K562 (cell line): Measurements from ENCODE around the gene BAIAP3. TPM values are rescaled to one million over a fixed set of nuclear protein-coding genes. Genes with fewer than 3 reads are reported as not detected.

Source experiments
- CBX8 ChIP-seq: fragments of 200-600 bp; sonication (generic); IDR thresholded peaks from 2 replicates; pipeline ENCODE4 v1.6.1; 2012; ENCODE audit warnings: borderline replicate concordance, mixed run types, low read depth, mild to moderate bottlenecking, moderate library complexity, mixed read lengths, low read length, control low read depth, inconsistent platforms; ENCODE audit not compliant: poor library complexity, severe bottlenecking; ENCODE audit errors: extremely low read depth
- CCNT2 ChIP-seq: IDR thresholded peaks from 2 replicates; pipeline ENCODE4 v1.6.1; 2011; ENCODE audit warnings: borderline replicate concordance, low read depth, mild to moderate bottlenecking, moderate library complexity, mixed read lengths, low read length; ENCODE audit not compliant: insufficient read length; ENCODE audit errors: extremely low read depth
- CUX1 ChIP-seq: fragments of 200-800 bp; sonication (Bioruptor generic); IDR thresholded peaks from 2 replicates; pipeline ENCODE4 v1.6.1; 2016; ENCODE audit warnings: missing genetic modification characterization, missing compliant biosample characterization
- ETV1 ChIP-seq: fragments of 450-650 bp; conservative IDR thresholded peaks from 2 replicates; pipeline ENCODE4 v1.6.1; 2016; ENCODE audit warnings: missing genetic modification characterization, control low read depth, low read depth, missing compliant biosample characterization
- HOMEZ ChIP-seq: fragments of 250-450 bp; sonication (Bioruptor Pico); IDR thresholded peaks from 2 replicates; pipeline ENCODE4 v1.4.0; 2020; ENCODE audit warnings: mild to moderate bottlenecking, moderate library complexity
- MTA2 ChIP-seq: fragments of 450-650 bp; IDR thresholded peaks from 2 replicates; pipeline ENCODE4 v1.6.1; 2016; ENCODE audit warnings: low read depth
- NRF1 ChIP-seq, 2 experiments: fragments of 450-650 bp; IDR thresholded peaks in 1 of 2; conservative IDR thresholded peaks in 1 of 2; 2 replicates each; pipeline ENCODE4 v1.6.1; 2014; ENCODE audit warnings: mild to moderate bottlenecking in 2 of 2
- SIX5 ChIP-seq, 2 experiments: IDR thresholded peaks; 2 replicates each; pipeline ENCODE4 v1.6.1; 2011; ENCODE audit warnings: low read length in 2 of 2, borderline replicate concordance in 1 of 2, low read depth in 1 of 2, mild to moderate bottlenecking in 1 of 2, moderate library complexity in 1 of 2; ENCODE audit not compliant: insufficient read depth in 1 of 2
- SPI1 ChIP-seq: IDR thresholded peaks from 2 replicates; pipeline ENCODE4 v1.6.1; 2011; ENCODE audit warnings: low read depth, low read length, control low read depth, borderline replicate concordance
- WHSC1 ChIP-seq: IDR thresholded peaks from one replicate; pipeline ENCODE4 v1.6.1; 2012; ENCODE audit warnings: low read length, control low read depth, inconsistent platforms
- YY1 ChIP-seq, 3 experiments: IDR thresholded peaks; 2 replicates each; pipeline ENCODE4 v1.6.1; 2011; ENCODE audit warnings: low read length in 2 of 3, mild to moderate bottlenecking in 2 of 3, moderate library complexity in 2 of 3, borderline replicate concordance in 1 of 3, control low read depth in 1 of 3, low read depth in 1 of 3; ENCODE audit not compliant: insufficient read depth in 3 of 3, insufficient replicate concordance in 2 of 3, control insufficient read depth in 1 of 3, insufficient read length in 1 of 3; ENCODE audit errors: extremely low read depth in 1 of 3
- ZNF253 ChIP-seq: fragments of 250-450 bp; sonication (Bioruptor Pico); conservative IDR thresholded peaks from 2 replicates; pipeline ENCODE4 v1.6.1; 2021; ENCODE audit warnings: mild to moderate bottlenecking
- ZNF277 ChIP-seq: fragments of 250-450 bp; sonication (Bioruptor Pico); IDR thresholded peaks from 2 replicates; pipeline ENCODE4 v1.8.0; 2022; ENCODE audit warnings: inconsistent platforms, mild to moderate bottlenecking, moderate library complexity, borderline replicate concordance
- ZNF717 ChIP-seq: fragments of 250-450 bp; sonication (Bioruptor Pico); IDR thresholded peaks from 2 replicates; pipeline ENCODE4 v1.5.0; 2021
- polyA plus RNA-seq, 8 experiments: library from polyadenylated mRNA; depleted of rRNA in 4 of 8; stranded (reverse) in 5 of 8; unstranded in 3 of 8; fragments of >200 nt; fragmentation: Nextera tagmentation in 2 of 8; fragmentation: Illumina TruSeq in 1 of 8; extraction: Ambion mirVana in 2 of 8; extraction: Trizol in 1 of 8; gene quantifications; 2 replicates each; pipeline versions ENCODE4 v1.2.1 to v1.2.3, GENCODE V29; 2011 to 2014; ENCODE audit warnings: inconsistent platforms in 1 of 8, missing spikeins in 1 of 8
- total RNA-seq, 7 experiments: library from RNA; depleted of rRNA in 6 of 7; stranded (reverse); fragments of >200 nt in 6 of 7; fragmentation: Illumina TruSeq in 2 of 7; extraction: Trizol in 2 of 7; gene quantifications; 2 replicates each; pipeline versions ENCODE4 v1.2.1 to v1.2.3, GENCODE V29; 2011 to 2021; ENCODE audit warnings: low replicate concordance in 1 of 7
- TF ChIP-seq, protein P1 (sequence below): fragments of 250-450 bp; sonication (Bioruptor Pico); IDR thresholded peaks from 2 replicates; pipeline ENCODE4 v1.5.0; 2021

Gene BAIAP3
- total and polyA plus RNA-seq, 9 of the 15 experiments (the other 6 are each of a cell fraction or from before 2014, with no cell fraction given): 0.03 to 4.5 (median 0.57) TPM; not detected in 1

- TF ChIP-seq CUX1 (CRISPR knock-in tag): peak; percentile 100
- no peak for TF ChIP-seq CCNT2
- TF ChIP-seq YY1 (IDR thresholded peaks at IDR 0.05; ENCODE audit: borderline replicate concordance in 1 of 3, control insufficient read depth in 1 of 3, extremely low read depth in 1 of 3, insufficient read depth in 3 of 3, insufficient read length in 1 of 3, insufficient replicate concordance in 2 of 3, low read depth in 1 of 3, low read length in 2 of 3): no peak
- TF ChIP-seq ZNF277 (CRISPR knock-in tag): no peak
- TF ChIP-seq SPI1: no peak
- TF ChIP-seq ZNF717 (CRISPR knock-in tag): no peak
- peak; percentile 52 to 62 for TF ChIP-seq NRF1 (conservative IDR thresholded peaks at IDR 0.05 in 1 of 2, IDR thresholded peaks at IDR 0.05 in 1 of 2)
- TF ChIP-seq WHSC1: no peak
- peak; percentile 70; the same call in 1 of the 2 replicates for TF ChIP-seq ZNF253 (CRISPR knock-in tag)
- TF ChIP-seq, protein P1, sequence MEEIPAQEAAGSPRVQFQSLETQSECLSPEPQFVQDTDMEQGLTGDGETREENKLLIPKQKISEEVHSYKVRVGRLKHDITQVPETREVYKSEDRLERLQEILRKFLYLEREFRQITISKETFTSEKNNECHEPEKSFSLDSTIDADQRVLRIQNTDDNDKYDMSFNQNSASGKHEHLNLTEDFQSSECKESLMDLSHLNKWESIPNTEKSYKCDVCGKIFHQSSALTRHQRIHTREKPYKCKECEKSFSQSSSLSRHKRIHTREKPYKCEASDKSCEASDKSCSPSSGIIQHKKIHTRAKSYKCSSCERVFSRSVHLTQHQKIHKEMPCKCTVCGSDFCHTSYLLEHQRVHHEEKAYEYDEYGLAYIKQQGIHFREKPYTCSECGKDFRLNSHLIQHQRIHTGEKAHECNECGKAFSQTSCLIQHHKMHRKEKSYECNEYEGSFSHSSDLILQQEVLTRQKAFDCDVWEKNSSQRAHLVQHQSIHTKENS (CRISPR knock-in tag): no peak
- no peak for TF ChIP-seq SIX5 (IDR thresholded peaks at IDR 0.05; ENCODE audit: borderline replicate concordance in 1 of 2, insufficient read depth in 1 of 2, low read depth in 1 of 2, low read length in 2 of 2)
- TF ChIP-seq HOMEZ (CRISPR knock-in tag): peak; percentile 97
- no peak for TF ChIP-seq MTA2
- peak; percentile 93 for TF ChIP-seq ETV1 (tag)
- no peak for TF ChIP-seq CBX8
Observed at GRCh38 chr16:1293921-1294656, 39.4 kb upstream of the BAIAP3 start (continued).
